Measurements from ENCODE around the gene ZDHHC7. TPM values are rescaled to one million over a fixed set of nuclear protein-coding genes. Genes with fewer than 3 reads are reported as not detected.

Gene ZDHHC7, protein sequence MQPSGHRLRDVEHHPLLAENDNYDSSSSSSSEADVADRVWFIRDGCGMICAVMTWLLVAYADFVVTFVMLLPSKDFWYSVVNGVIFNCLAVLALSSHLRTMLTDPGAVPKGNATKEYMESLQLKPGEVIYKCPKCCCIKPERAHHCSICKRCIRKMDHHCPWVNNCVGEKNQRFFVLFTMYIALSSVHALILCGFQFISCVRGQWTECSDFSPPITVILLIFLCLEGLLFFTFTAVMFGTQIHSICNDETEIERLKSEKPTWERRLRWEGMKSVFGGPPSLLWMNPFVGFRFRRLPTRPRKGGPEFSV
- 10 to 100 TPM; 14.5 to 14.9 TPM for total RNA-seq
- 1 to 10 TPM; 2.5 to 9.7 TPM for polyA plus RNA-seq

DNA sequence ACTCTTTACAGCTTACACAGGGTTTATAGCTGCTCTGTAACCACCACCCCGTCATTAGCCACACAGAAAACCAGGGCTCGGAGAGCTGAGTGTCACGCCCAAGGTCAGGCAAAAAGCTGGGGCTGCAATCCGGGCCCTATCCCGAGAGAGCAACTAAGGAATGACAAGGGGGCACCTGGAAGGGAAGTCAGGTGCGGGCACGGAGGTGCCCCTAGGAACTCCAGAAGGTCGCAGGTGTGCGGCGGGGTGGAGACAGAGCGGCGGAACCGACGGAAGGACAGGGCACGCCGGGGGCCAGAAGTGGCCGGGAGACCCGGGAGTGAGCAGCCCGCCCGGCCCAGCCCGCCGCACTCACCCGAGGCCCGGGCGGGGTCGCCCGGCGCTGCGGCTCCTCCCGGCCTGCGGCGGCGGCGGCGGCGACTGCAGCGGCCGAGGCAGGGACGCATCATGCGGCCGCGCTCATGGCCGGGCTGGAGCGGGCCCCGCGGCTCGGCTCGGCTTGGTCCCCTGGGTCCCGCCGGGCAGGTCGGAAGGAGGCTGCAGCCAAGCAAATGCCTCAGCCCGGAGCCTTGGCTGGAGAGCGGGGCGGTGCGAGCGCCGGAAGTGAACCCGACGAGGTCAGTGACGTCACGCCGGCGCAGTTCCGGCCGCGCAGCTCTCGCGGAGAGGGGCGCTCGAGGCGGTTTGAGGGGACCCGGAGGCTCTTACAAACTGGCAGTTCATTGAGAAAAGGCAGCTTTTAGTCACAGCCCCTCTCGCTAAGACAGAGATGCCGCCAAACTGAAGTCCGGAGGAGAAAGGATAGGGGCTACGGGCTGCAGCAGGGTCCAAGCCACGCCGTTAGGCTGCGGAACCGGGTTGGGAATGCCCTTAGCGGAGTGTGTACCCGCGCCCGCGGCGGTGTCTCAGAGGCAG is at the start of gene ZDHHC7:
Gene ZDHHC7, minus strand, starts transcription at position 605 of the 915 bp plus-strand sequence. CDS start 20,917 bp downstream, outside the sequence.
- under 1% methylated on average over 86 of the region's 86 CpGs for WGBS
- no peaks in the 10 kb centered on the region for H3K36me3 ChIP-seq (ENCODE audit: control insufficient read depth in 4 of 4, insufficient read depth in 3 of 4, low read depth in 1 of 4, low read length in 3 of 4)
- DNase-seq (ENCODE audit: low spot score) = peak; percentile 88
- H3K27me3 ChIP-seq (ENCODE audit: control insufficient read depth in 4 of 4, insufficient read depth in 4 of 4, low read length in 3 of 4) = no peaks in the 10 kb centered on the region
- peak within 1 kb of the TSS; percentile 90 to 96 for H3K9ac ChIP-seq (ENCODE audit: low read depth in 1 of 2, low read length in 2 of 2)
- peak within 1 kb of the TSS; percentile 80 to 90 (median 89) for H3K4me3 ChIP-seq (ENCODE audit: low read depth in 1 of 3, low read length in 3 of 3)
- peaks cover 0 to 25% (median 14%) of the 10 kb centered on the region in 4 donors for H3K4me1 ChIP-seq (ENCODE audit: control insufficient read depth in 4 of 4, insufficient read depth in 4 of 4, low read length in 3 of 4)
- H3K27ac ChIP-seq (ENCODE audit: low read depth in 1 of 2, low read length in 2 of 2) = peak within 1 kb of the TSS; percentile 93 to 95
- no peaks in the 10 kb centered on the region for H3K9me3 ChIP-seq (ENCODE audit: control insufficient read depth in 4 of 4, low read length in 3 of 4)
- TF ChIP-seq, protein P1, sequence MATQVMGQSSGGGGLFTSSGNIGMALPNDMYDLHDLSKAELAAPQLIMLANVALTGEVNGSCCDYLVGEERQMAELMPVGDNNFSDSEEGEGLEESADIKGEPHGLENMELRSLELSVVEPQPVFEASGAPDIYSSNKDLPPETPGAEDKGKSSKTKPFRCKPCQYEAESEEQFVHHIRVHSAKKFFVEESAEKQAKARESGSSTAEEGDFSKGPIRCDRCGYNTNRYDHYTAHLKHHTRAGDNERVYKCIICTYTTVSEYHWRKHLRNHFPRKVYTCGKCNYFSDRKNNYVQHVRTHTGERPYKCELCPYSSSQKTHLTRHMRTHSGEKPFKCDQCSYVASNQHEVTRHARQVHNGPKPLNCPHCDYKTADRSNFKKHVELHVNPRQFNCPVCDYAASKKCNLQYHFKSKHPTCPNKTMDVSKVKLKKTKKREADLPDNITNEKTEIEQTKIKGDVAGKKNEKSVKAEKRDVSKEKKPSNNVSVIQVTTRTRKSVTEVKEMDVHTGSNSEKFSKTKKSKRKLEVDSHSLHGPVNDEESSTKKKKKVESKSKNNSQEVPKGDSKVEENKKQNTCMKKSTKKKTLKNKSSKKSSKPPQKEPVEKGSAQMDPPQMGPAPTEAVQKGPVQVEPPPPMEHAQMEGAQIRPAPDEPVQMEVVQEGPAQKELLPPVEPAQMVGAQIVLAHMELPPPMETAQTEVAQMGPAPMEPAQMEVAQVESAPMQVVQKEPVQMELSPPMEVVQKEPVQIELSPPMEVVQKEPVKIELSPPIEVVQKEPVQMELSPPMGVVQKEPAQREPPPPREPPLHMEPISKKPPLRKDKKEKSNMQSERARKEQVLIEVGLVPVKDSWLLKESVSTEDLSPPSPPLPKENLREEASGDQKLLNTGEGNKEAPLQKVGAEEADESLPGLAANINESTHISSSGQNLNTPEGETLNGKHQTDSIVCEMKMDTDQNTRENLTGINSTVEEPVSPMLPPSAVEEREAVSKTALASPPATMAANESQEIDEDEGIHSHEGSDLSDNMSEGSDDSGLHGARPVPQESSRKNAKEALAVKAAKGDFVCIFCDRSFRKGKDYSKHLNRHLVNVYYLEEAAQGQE (IDR thresholded peaks at IDR 0.05) = peak; percentile 52
- TF ChIP-seq FOXA2 (IDR thresholded peaks at IDR 0.05) = no peak
- TF ChIP-seq EGR1 (IDR thresholded peaks at IDR 0.05; ENCODE audit: low read depth in 2 of 2) = no peak
- TF ChIP-seq RAD21 (IDR thresholded peaks at IDR 0.05) = peak in 1 of 2 donors; percentile 27
- TF ChIP-seq FOXA1 (IDR thresholded peaks at IDR 0.05) = no peak
- peak; percentile 38 for TF ChIP-seq SP1 (IDR thresholded peaks at IDR 0.05)
- no peak for TF ChIP-seq JUND (IDR thresholded peaks at IDR 0.05)
- no peak for TF ChIP-seq TAF1 (conservative IDR thresholded peaks at IDR 0.05)
- TF ChIP-seq, protein P2, sequence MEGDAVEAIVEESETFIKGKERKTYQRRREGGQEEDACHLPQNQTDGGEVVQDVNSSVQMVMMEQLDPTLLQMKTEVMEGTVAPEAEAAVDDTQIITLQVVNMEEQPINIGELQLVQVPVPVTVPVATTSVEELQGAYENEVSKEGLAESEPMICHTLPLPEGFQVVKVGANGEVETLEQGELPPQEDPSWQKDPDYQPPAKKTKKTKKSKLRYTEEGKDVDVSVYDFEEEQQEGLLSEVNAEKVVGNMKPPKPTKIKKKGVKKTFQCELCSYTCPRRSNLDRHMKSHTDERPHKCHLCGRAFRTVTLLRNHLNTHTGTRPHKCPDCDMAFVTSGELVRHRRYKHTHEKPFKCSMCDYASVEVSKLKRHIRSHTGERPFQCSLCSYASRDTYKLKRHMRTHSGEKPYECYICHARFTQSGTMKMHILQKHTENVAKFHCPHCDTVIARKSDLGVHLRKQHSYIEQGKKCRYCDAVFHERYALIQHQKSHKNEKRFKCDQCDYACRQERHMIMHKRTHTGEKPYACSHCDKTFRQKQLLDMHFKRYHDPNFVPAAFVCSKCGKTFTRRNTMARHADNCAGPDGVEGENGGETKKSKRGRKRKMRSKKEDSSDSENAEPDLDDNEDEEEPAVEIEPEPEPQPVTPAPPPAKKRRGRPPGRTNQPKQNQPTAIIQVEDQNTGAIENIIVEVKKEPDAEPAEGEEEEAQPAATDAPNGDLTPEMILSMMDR (IDR thresholded peaks at IDR 0.05; ENCODE audit: low read depth, low read length, missing input control) = no peak
- TF ChIP-seq, protein P3, sequence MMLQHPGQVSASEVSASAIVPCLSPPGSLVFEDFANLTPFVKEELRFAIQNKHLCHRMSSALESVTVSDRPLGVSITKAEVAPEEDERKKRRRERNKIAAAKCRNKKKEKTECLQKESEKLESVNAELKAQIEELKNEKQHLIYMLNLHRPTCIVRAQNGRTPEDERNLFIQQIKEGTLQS (IDR thresholded peaks at IDR 0.05) = no peak
- TF ChIP-seq YY1 (IDR thresholded peaks at IDR 0.05) = peak; percentile 77
- TF ChIP-seq GABPA (IDR thresholded peaks at IDR 0.05 in 1 of 2, conservative IDR thresholded peaks at IDR 0.05 in 1 of 2) = peak; percentile 80 to 94
- TF ChIP-seq, protein P4, sequence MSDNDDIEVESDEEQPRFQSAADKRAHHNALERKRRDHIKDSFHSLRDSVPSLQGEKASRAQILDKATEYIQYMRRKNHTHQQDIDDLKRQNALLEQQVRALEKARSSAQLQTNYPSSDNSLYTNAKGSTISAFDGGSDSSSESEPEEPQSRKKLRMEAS (IDR thresholded peaks at IDR 0.05) = peak; percentile 22
- TF ChIP-seq RXRA (IDR thresholded peaks at IDR 0.05) = peak; percentile 36 to 43
- TF ChIP-seq NR2F2 (IDR thresholded peaks at IDR 0.05) = peak; percentile 65
- no peak for TF ChIP-seq HNF4G (IDR thresholded peaks at IDR 0.05)
- TF ChIP-seq, protein P5, sequence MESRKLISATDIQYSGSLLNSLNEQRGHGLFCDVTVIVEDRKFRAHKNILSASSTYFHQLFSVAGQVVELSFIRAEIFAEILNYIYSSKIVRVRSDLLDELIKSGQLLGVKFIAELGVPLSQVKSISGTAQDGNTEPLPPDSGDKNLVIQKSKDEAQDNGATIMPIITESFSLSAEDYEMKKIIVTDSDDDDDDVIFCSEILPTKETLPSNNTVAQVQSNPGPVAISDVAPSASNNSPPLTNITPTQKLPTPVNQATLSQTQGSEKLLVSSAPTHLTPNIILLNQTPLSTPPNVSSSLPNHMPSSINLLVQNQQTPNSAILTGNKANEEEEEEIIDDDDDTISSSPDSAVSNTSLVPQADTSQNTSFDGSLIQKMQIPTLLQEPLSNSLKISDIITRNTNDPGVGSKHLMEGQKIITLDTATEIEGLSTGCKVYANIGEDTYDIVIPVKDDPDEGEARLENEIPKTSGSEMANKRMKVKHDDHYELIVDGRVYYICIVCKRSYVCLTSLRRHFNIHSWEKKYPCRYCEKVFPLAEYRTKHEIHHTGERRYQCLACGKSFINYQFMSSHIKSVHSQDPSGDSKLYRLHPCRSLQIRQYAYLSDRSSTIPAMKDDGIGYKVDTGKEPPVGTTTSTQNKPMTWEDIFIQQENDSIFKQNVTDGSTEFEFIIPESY (IDR thresholded peaks at IDR 0.05) = no peak
- TF ChIP-seq HNF4A (conservative IDR thresholded peaks at IDR 0.05) = peak in 1 of 2 donors; percentile 5

Data from liver (tissue), 9 donors.